OCI-LY7 (cell line): ENCODE measurements around the gene PATE2. TPM values are rescaled to one million over a fixed set of nuclear protein-coding genes. Genes with fewer than 3 reads are reported as not detected.

ENCODE experiments used
- BruUV-seq: library from RNA; stranded (reverse); fragments of 400-500 nt; replicated peaks from 2 replicates; lab custom pipeline; 2021; lab: Mats Ljungman, UMichigan
- CTCF ChIA-PET: fragments of 300-600 bp; sonication (Branson Sonifier 250); formaldehyde crosslinking; loops from one replicate; lab custom pipeline; 2022; ENCODE audit warnings: antibody characterized with exemption; ENCODE audit not compliant: unreplicated experiment; lab: Charles Lee
- POLR2A ChIA-PET: fragments of 300-600 bp; sonication (Branson Sonifier 250); formaldehyde crosslinking; loops from one replicate; lab custom pipeline; 2022; ENCODE audit warnings: antibody characterized with exemption; lab: Charles Lee
- DNase-seq: peaks from one replicate; pipeline ENCODE4 v3.0.0-alpha.2; 2015; ENCODE audit warnings: low spot score
- H2AFZ ChIP-seq: fragments of 200-600 bp; sonication (generic), shearing (Covaris generic); 2 replicates; pipeline ENCODE4 v1.6.1; 2014; ENCODE audit warnings: mild to moderate bottlenecking, antibody characterized with exemption, low read length, moderate library complexity
- H3K27ac ChIP-seq: fragments of 200-600 bp; sonication (generic); 2 replicates; pipeline ENCODE4 v1.5.1; 2014; ENCODE audit warnings: mixed run types, low read depth, mild to moderate bottlenecking, moderate library complexity, low read length, inconsistent platforms; ENCODE audit not compliant: poor library complexity, severe bottlenecking
- H3K36me3 ChIP-seq: fragments of 200-600 bp; sonication (generic); 2 replicates; pipeline ENCODE4 v1.6.1; 2014; ENCODE audit warnings: mild to moderate bottlenecking, antibody characterized with exemption, low read length, moderate library complexity, mixed read lengths; ENCODE audit not compliant: insufficient read depth
- H3K4me1 ChIP-seq: fragments of 200-600 bp; sonication (generic); 2 replicates; pipeline ENCODE4 v1.5.1; 2014; ENCODE audit warnings: mild to moderate bottlenecking, low read length; ENCODE audit not compliant: insufficient read depth, poor library complexity, severe bottlenecking
- H3K4me2 ChIP-seq: fragments of 200-600 bp; sonication (generic); 2 replicates; pipeline ENCODE4 v1.6.1; 2014; ENCODE audit warnings: mild to moderate bottlenecking, low read length
- H3K4me3 ChIP-seq: fragments of 200-600 bp; sonication (generic); 2 replicates; pipeline ENCODE4 v1.5.1; 2014; ENCODE audit warnings: mild to moderate bottlenecking, low read depth, low read length; ENCODE audit not compliant: poor library complexity, severe bottlenecking
- H3K79me2 ChIP-seq: fragments of 200-600 bp; sonication (generic); 2 replicates; pipeline ENCODE4 v1.6.1; 2016; ENCODE audit warnings: low read depth, mild to moderate bottlenecking, low read length, moderate library complexity, mixed read lengths; ENCODE audit not compliant: insufficient read depth
- H3K9me2 ChIP-seq: fragments of 200-600 bp; sonication (generic); 2 replicates; pipeline ENCODE4 v1.6.1; 2016; ENCODE audit warnings: mild to moderate bottlenecking, low read length, mixed read lengths; ENCODE audit not compliant: insufficient read depth
- H3K9me3 ChIP-seq: fragments of 200-600 bp; sonication (generic); 2 replicates; pipeline ENCODE4 v1.6.1; 2014; ENCODE audit warnings: mild to moderate bottlenecking, mixed run types, low read length, mixed read lengths
- H4K20me1 ChIP-seq: fragments of 200-600 bp; sonication (generic); 2 replicates; pipeline ENCODE4 v1.6.1; 2014; ENCODE audit warnings: mild to moderate bottlenecking, antibody characterized with exemption, low read length, moderate library complexity, mixed read lengths; ENCODE audit not compliant: insufficient read depth
- CTCF ChIP-seq: fragments of 200-600 bp; sonication (generic); conservative IDR thresholded peaks from 2 replicates; pipeline ENCODE4 v1.5.1; 2014; ENCODE audit warnings: mild to moderate bottlenecking, antibody characterized with exemption, low read length, moderate library complexity, mixed read lengths
- EZH2phosphoT487 ChIP-seq: fragments of 200-600 bp; sonication (generic); IDR thresholded peaks from 2 replicates; pipeline ENCODE4 v1.6.1; 2018; ENCODE audit warnings: low read depth, borderline replicate concordance, mild to moderate bottlenecking, mixed run types, antibody characterized with exemption, low read length, moderate library complexity, mixed read lengths
- intact Hi-C: fragments of 100-400 bp; cut with micrococcal nuclease; formaldehyde crosslinking; loops from one replicate; pipeline ENCODE4 v1.10.0; 2022; ENCODE audit not compliant: unreplicated experiment
- total RNA-seq, 2 experiments: library from RNA; depleted of rRNA in 1 of 2; stranded (reverse); fragments of >200 nt in 1 of 2; shearing (Covaris generic) in 1 of 2; gene quantifications; 2 replicates each; pipeline ENCODE4 v1.2.3, GENCODE V29; 2014 to 2022

PATE2 gene
- total RNA-seq, 2 experiments from 2014 or later, result 1.4 to 1.6 TPM

DNA sequence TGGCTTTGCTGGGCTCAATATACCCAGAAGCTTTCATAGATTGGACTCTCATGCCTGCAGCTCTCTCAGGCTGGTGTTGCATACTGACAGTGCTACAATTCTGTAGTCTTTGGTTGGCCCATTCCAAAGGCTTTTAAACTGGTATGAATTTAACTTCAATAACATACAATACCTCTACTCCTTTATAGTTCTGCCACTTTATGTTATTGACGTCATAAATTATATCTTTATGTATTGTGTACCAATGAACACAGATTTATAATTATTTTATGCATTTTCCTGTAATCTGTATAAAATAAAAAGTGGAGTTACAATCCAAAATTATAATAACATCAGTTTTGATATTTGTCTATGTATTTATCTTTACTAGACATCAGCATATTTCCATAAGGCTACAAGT is 16.2 kb downstream of the PATE2 start:
- H3K4me2 ChIP-seq, result no peak overlapping the region
- no peaks in the 10 kb centered on the region for H3K36me3 ChIP-seq
- no peak for DNase-seq
- H3K4me3 ChIP-seq, result no peak overlapping the region
- H3K27ac ChIP-seq, result no peak overlapping the region
- H2AFZ ChIP-seq, result no peak overlapping the region
- intact Hi-C loops, result no loop called here
- no peaks in the 10 kb centered on the region for H3K79me2 ChIP-seq
- ChIA-PET CTCF (no interaction called here), POLR2A (interaction anchor here (0.6 kb wide), 1 partner anchor 977 kb away, joined by 3 read pairs; no protein-coding TSS in a partner anchor)
- no peaks in the 10 kb centered on the region for H3K9me3 ChIP-seq
- H3K9me2 ChIP-seq, result no peaks in the 10 kb centered on the region
- no peaks in the 10 kb centered on the region for H3K4me1 ChIP-seq
- TF ChIP-seq CTCF (no peak), EZH2phosphoT487 (no peak)
- no TSS peak for BruUV-seq
- no peaks in the 10 kb centered on the region for H4K20me1 ChIP-seq

DNA sequence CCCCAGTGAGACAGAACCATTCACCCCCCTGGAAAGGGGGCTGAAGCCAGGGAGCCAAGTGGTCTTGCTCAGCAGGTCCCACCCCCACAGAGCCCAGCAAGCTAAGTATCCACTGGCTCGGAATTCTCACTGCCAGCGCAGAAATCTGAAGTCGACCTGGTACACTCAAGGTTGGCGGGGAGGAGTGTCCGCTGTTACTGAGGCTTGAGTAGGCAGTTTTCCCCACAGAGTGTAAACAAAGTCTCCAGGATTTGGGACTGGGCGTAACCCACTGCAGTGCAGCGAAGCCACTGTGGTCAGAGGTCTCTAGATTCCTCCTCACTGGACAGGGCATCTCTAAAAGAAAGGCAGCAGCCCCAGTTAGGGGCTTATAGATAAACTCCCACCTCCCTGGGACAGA is 22.6 kb downstream of the PATE2 start:
- Histone ChIP-seq H3K36me3 (no peaks in the 10 kb centered on the region), H3K4me1 (no peaks in the 10 kb centered on the region), H3K4me2 (no peak overlapping the region), H3K79me2 (no peaks in the 10 kb centered on the region), H3K9me3 (no peaks in the 10 kb centered on the region), H4K20me1 (no peaks in the 10 kb centered on the region), H2AFZ (no peak overlapping the region), H3K27ac (no peak overlapping the region), H3K9me2 (no peaks in the 10 kb centered on the region), H3K4me3 (no peak overlapping the region)
- ChIA-PET CTCF (no interaction called here), POLR2A (no interaction called here)
- intact Hi-C loops, result no loop called here
- no peak for DNase-seq
- BruUV-seq, result no TSS peak
- TF ChIP-seq EZH2phosphoT487 (no peak), CTCF (no peak)

GRCh38 chr11:125750629-125751028 is 28.0 kb downstream of the PATE2 start:
- H2AFZ ChIP-seq, result no peak overlapping the region
- no peaks in the 10 kb centered on the region for H3K36me3 ChIP-seq
- H3K4me1 ChIP-seq, result no peaks in the 10 kb centered on the region
- CTCF ChIA-PET, result no interaction called here
- no peak overlapping the region for H3K27ac ChIP-seq
- H3K9me3 ChIP-seq, result no peaks in the 10 kb centered on the region
- intact Hi-C loops, result no loop called here
- POLR2A ChIA-PET, result interaction anchor here (0.7 kb wide), 1 partner anchor 13 kb away, joined by 3 read pairs; no protein-coding TSS in a partner anchor
- no peaks in the 10 kb centered on the region for H3K79me2 ChIP-seq
- BruUV-seq, result no TSS peak
- no peak for TF ChIP-seq EZH2phosphoT487
- no peak for TF ChIP-seq CTCF
- no peak for DNase-seq
- no peak overlapping the region for H3K4me3 ChIP-seq
- H4K20me1 ChIP-seq, result no peaks in the 10 kb centered on the region
- no peaks in the 10 kb centered on the region for H3K9me2 ChIP-seq
- no peak overlapping the region for H3K4me2 ChIP-seq
